Esophagus squamous epithelium (tissue), 4 donors: ENCODE measurements around the gene ABCC1.

Experiments
- CTCF ChIP-seq, 6 experiments: fragments of 450-650 bp in 4 of 6; fragments of 200-600 bp in 2 of 6; sonication (generic) in 2 of 6; IDR thresholded peaks; one replicate each; pipeline ENCODE4 v1.5.1; 2016 to 2019; ENCODE audit warnings: antibody characterized with exemption in 6 of 6, mild to moderate bottlenecking in 4 of 6, moderate library complexity in 4 of 6
- POLR2A ChIP-seq, 4 donors: fragments of 450-650 bp; IDR thresholded peaks; one replicate each; pipeline ENCODE4 v1.6.1; 2017; ENCODE audit warnings: antibody characterized with exemption in 4 of 4, mild to moderate bottlenecking in 4 of 4, moderate library complexity in 3 of 4

GRCh38 chr16:16001596-16002255 lies 52.3 kb downstream of the ABCC1 start:
- no peak for TF ChIP-seq POLR2A (IDR thresholded peaks at IDR 0.05)
- TF ChIP-seq CTCF (IDR thresholded peaks at IDR 0.05) = no peak
